Suprapubic skin (tissue), 4 donors: ENCODE measurements around the gene SSR2. TPM values are rescaled to one million over a fixed set of nuclear protein-coding genes. Genes with fewer than 3 reads are reported as not detected.

ENCODE experiments used
- DNase-seq, 2 donors: peaks; one replicate each; pipeline ENCODE4 v3.0.0-alpha.2; 2019; ENCODE audit warnings: low spot score in 2 of 2
- H3K27ac ChIP-seq: fragments of 200-600 bp; sonication (generic); one replicate; pipeline ENCODE4 v1.5.1; 2019
- H3K27me3 ChIP-seq: fragments of 200-600 bp; sonication (generic); one replicate; pipeline ENCODE4 v1.5.1; 2019
- H3K36me3 ChIP-seq: fragments of 200-600 bp; sonication (generic); one replicate; pipeline ENCODE4 v1.5.1; 2019
- H3K4me1 ChIP-seq: fragments of 200-600 bp; sonication (generic); one replicate; pipeline ENCODE4 v1.5.1; 2019
- H3K4me3 ChIP-seq: fragments of 200-600 bp; sonication (generic); one replicate; pipeline ENCODE4 v1.5.1; 2019; ENCODE audit warnings: mild to moderate bottlenecking
- H3K9me3 ChIP-seq: fragments of 200-600 bp; sonication (generic); one replicate; pipeline ENCODE4 v1.5.1; 2019
- CTCF ChIP-seq, 2 donors: fragments of 200-600 bp in 1 of 2; fragments of 450-650 bp in 1 of 2; sonication (generic) in 1 of 2; IDR thresholded peaks; one replicate each; pipeline ENCODE4 v1.5.1; 2016 to 2019; ENCODE audit warnings: antibody characterized with exemption in 2 of 2, mild to moderate bottlenecking in 1 of 2, moderate library complexity in 1 of 2
- EP300 ChIP-seq: sonication (generic); formaldehyde crosslinking; IDR thresholded peaks from one replicate; pipeline ENCODE4 v1.6.1; 2017; ENCODE audit warnings: antibody characterized with exemption
- POLR2A ChIP-seq, 2 donors: fragments of 450-650 bp; IDR thresholded peaks; one replicate each; pipeline ENCODE4 v1.6.1; 2017; ENCODE audit warnings: antibody characterized with exemption in 2 of 2, mild to moderate bottlenecking in 2 of 2, moderate library complexity in 2 of 2
- POLR2AphosphoS5 ChIP-seq, 3 donors: sonication (generic); formaldehyde crosslinking; IDR thresholded peaks; one replicate each; pipeline ENCODE4 v1.6.1; 2017; ENCODE audit warnings: antibody characterized with exemption in 3 of 3
- WGBS: methylation state at CpG from one replicate; pipeline ENCODE4 v1.1.5; 2018; 5-methylcytosine and 5-hydroxymethylcytosine counted together
- total RNA-seq, 4 donors: library from RNA; depleted of rRNA; stranded (reverse); fragments of >200 nt; gene quantifications; one replicate each; pipeline ENCODE4 v1.1.0, GENCODE V29; 2016

SSR2 gene
- total RNA-seq, 4 donors from 2014 or later, result 160 to 278 (median 240) TPM

GRCh38 chr1:156064615-156065014, 43.9 kb upstream of the SSR2 start:
- Histone ChIP-seq H3K27me3 (no peaks in the 10 kb centered on the region), H3K4me3 (no peak overlapping the region), H3K36me3 (peaks cover 10% of the 10 kb centered on the region), H3K27ac (no peak overlapping the region), H3K9me3 (no peaks in the 10 kb centered on the region), H3K4me1 (peaks cover 35% of the 10 kb centered on the region)
- 95% methylated on average over 2 of the region's 2 CpGs for WGBS
- no peak for TF ChIP-seq CTCF (IDR thresholded peaks at IDR 0.05)
- no peak for TF ChIP-seq POLR2AphosphoS5 (IDR thresholded peaks at IDR 0.05)
- no peak for TF ChIP-seq POLR2A (IDR thresholded peaks at IDR 0.05)
- no peak for TF ChIP-seq EP300
- no peak for DNase-seq

GRCh38 chr1:156063997-156064285, 43.2 kb upstream of the SSR2 start:
- no peak for TF ChIP-seq POLR2AphosphoS5 (IDR thresholded peaks at IDR 0.05)
- no peak for TF ChIP-seq POLR2A (IDR thresholded peaks at IDR 0.05)
- no peak for TF ChIP-seq CTCF (IDR thresholded peaks at IDR 0.05)
- no peak for TF ChIP-seq EP300
- 57% methylated on average over 2 of the region's 2 CpGs for WGBS
- Histone ChIP-seq H3K4me3 (no peak overlapping the region), H3K36me3 (peaks cover 7% of the 10 kb centered on the region), H3K9me3 (no peaks in the 10 kb centered on the region), H3K4me1 (peaks cover 39% of the 10 kb centered on the region), H3K27me3 (no peaks in the 10 kb centered on the region), H3K27ac (no peak overlapping the region)
- no peak for DNase-seq

GRCh38 chr1:156062189-156062588, 41.4 kb upstream of the SSR2 start:
- no peaks in the 10 kb centered on the region for H3K9me3 ChIP-seq
- WGBS, result 66% methylated on average over 3 of the region's 3 CpGs
- no peaks in the 10 kb centered on the region for H3K27me3 ChIP-seq
- H3K4me1 ChIP-seq, result peaks cover 39% of the 10 kb centered on the region
- no peak for DNase-seq
- peaks cover 3% of the 10 kb centered on the region for H3K36me3 ChIP-seq
- peak overlapping the region; percentile 78 for H3K27ac ChIP-seq
- peak overlapping the region; percentile 42 for H3K4me3 ChIP-seq
- no peak for TF ChIP-seq POLR2A (IDR thresholded peaks at IDR 0.05)
- TF ChIP-seq EP300, result no peak
- TF ChIP-seq POLR2AphosphoS5 (IDR thresholded peaks at IDR 0.05), result no peak
- no peak for TF ChIP-seq CTCF (IDR thresholded peaks at IDR 0.05)

GRCh38 chr1:156060937-156061636, 40.3 kb upstream of the SSR2 start, which contains the start of gene RAB25:
Gene RAB25 (plus strand): TSS chr1:156061160. CDS start chr1:156061401, 241 bp downstream.
- TF ChIP-seq POLR2A (IDR thresholded peaks at IDR 0.05) (peak in 1 of 2 donors; percentile 10), POLR2AphosphoS5 (IDR thresholded peaks at IDR 0.05) (no peak)
- Histone ChIP-seq H3K9me3 (no peaks in the 10 kb centered on the region), H3K27ac (peak within 1 kb of the TSS; percentile 78), H3K4me3 (peak within 1 kb of the TSS; percentile 42), H3K27me3 (no peaks in the 10 kb centered on the region), H3K4me1 (peaks cover 43% of the 10 kb centered on the region), H3K36me3 (peaks cover 3% of the 10 kb centered on the region)
- DNase-seq, result peak in 1 of 2 donors; percentile 74
- 29% methylated on average over 11 of the region's 11 CpGs for WGBS

GRCh38 chr1:156056326-156056849, 35.6 kb upstream of the SSR2 start:
- TF ChIP-seq POLR2A (IDR thresholded peaks at IDR 0.05) (no peak), EP300 (no peak), POLR2AphosphoS5 (IDR thresholded peaks at IDR 0.05) (no peak), CTCF (IDR thresholded peaks at IDR 0.05) (no peak)
- H3K27me3 ChIP-seq, result no peaks in the 10 kb centered on the region
- peaks cover 3% of the 10 kb centered on the region for H3K36me3 ChIP-seq
- no peaks in the 10 kb centered on the region for H3K9me3 ChIP-seq
- WGBS, result 91% methylated on average over 1 of the region's 1 CpG
- no peak for DNase-seq
- H3K27ac ChIP-seq, result no peak overlapping the region
- peaks cover 42% of the 10 kb centered on the region for H3K4me1 ChIP-seq
- H3K4me3 ChIP-seq, result no peak overlapping the region
